Chondrocyte (in vitro differentiated cells): ENCODE data around the gene BCAS4. TPM values are rescaled to one million over a fixed set of nuclear protein-coding genes. Genes with fewer than 3 reads are reported as not detected.

Experiments used
- DNase-seq: peaks from one replicate; pipeline ENCODE4 v3.0.0; 2021; ENCODE audit warnings: mixed read lengths, low spot score
- H3K27ac Mint-ChIP-seq: one replicate; pipeline ENCODE4 v1.8.0; 2021; ENCODE audit warnings: mild to moderate bottlenecking, moderate library complexity, mixed read lengths; ENCODE audit not compliant: unreplicated experiment
- H3K27me3 Mint-ChIP-seq: 2 replicates; pipeline ENCODE4 v1.8.0; 2021; ENCODE audit warnings: low read depth, mixed read lengths
- H3K36me3 Mint-ChIP-seq: 2 replicates; pipeline ENCODE4 v1.8.0; 2021; ENCODE audit warnings: low read depth, mixed read lengths
- H3K4me1 Mint-ChIP-seq: 2 replicates; pipeline ENCODE4 v1.8.0; 2021; ENCODE audit warnings: low read depth, mild to moderate bottlenecking, mixed read lengths
- H3K4me3 Mint-ChIP-seq: one replicate; pipeline ENCODE4 v1.8.0; 2021; ENCODE audit warnings: mild to moderate bottlenecking, moderate library complexity, mixed read lengths; ENCODE audit not compliant: unreplicated experiment
- H3K9me3 Mint-ChIP-seq: 2 replicates; pipeline ENCODE4 v1.8.0; 2021; ENCODE audit warnings: low read depth, mixed read lengths
- CTCF ChIP-seq: fragments of 200-600 bp; sonication (generic); IDR thresholded peaks from 2 replicates; pipeline ENCODE4 v1.5.0; 2021; ENCODE audit warnings: antibody characterized with exemption, mild to moderate bottlenecking, moderate library complexity
- total RNA-seq: library from RNA; stranded (reverse); gene quantifications from 3 replicates; pipeline ENCODE4 v1.2.1, GENCODE V29; 2021

Gene BCAS4
- total RNA-seq, 1 donor from 2014 or later = 7.6 TPM

DNA sequence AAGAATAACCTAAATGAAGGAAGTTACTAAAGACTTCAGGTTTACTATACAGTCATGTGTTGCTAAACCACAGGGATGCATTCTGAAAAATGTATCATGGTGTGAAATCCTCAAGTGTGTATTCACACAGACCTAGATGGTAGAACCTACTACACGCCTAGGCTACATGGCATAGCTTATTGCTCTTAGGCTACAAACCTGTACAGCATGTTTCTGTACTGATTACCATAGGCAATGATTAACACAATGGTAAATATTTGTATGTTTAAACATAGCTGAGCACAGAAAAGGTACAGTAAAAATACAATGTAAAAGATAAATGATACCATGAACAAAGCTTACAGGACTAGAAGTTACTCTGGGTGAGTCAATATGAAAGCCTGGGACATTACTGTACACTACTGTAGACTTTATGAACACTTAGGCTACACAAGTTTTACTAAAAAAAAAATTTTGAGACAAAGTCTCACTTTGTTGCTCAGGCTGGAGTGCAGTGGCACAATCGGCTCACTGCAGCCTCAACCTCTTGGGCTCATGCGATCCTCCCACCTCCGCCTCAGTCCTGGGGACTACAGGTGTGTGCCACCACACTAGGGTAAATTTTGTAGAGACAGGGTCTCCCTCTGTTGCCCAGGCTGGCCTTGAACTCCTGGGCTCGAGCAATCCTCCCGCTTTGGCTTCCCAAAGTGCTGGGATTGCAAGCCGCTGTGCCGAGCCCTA lies 100.4 kb downstream of the BCAS4 start:
- H3K9me3 Mint-ChIP-seq = no peaks in the 10 kb centered on the region
- no peaks in the 10 kb centered on the region for H3K27me3 Mint-ChIP-seq
- DNase-seq = no peak
- H3K4me3 Mint-ChIP-seq = no peak overlapping the region
- H3K27ac Mint-ChIP-seq = no peak overlapping the region
- peaks cover 3% of the 10 kb centered on the region for H3K4me1 Mint-ChIP-seq
- H3K36me3 Mint-ChIP-seq = peaks cover 41% of the 10 kb centered on the region
- no peak for TF ChIP-seq CTCF

DNA sequence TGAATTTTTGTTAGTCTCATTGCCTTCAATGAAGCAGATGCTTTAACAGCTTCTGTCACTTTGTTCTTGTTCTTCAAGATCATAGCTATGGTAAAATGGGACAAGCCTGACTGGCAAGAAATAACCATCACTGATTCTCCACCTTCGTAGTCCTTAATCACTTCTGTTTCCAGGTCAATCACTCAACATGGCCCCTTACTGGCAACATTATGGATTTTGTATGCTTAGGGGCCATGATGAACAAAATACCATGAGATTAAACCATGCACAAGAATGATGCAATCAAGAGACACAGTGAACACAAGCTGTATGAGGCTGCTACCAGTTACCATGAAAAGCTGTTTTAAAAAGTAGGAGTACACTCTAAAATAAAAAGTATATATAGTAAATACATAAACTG lies 103.6 kb downstream of the BCAS4 start:
- H3K4me3 Mint-ChIP-seq = no peak overlapping the region
- peaks cover 31% of the 10 kb centered on the region for H3K36me3 Mint-ChIP-seq
- no peaks in the 10 kb centered on the region for H3K9me3 Mint-ChIP-seq
- no peaks in the 10 kb centered on the region for H3K27me3 Mint-ChIP-seq
- no peak for TF ChIP-seq CTCF
- H3K27ac Mint-ChIP-seq = peak overlapping the region; percentile 62
- H3K4me1 Mint-ChIP-seq = peaks cover 4% of the 10 kb centered on the region
- DNase-seq = no peak

DNA sequence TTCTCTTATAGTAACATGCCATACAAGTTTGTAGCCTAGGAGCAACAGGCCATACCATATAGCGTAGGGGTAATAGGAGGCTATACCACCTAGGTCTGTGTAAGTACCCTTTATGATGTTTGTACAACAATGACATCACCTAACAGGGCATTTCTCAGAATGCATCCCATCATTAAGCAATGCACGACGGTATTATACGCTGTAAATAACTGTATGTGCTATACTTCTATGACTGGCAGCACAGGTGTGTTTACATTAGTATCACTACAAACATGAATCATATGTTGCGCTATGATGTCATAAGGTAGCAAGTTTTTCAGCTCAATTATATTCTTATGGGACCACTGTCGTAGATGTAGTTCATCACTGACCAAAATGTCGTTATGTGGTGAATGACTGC lies 105.4 kb downstream of the BCAS4 start:
- no peaks in the 10 kb centered on the region for H3K9me3 Mint-ChIP-seq

GRCh38 chr20:50901301-50901700 lies 106.4 kb downstream of the BCAS4 start:
- Mint-ChIP-seq H3K4me1 (peaks cover 21% of the 10 kb centered on the region), H3K9me3 (no peaks in the 10 kb centered on the region), H3K27me3 (no peaks in the 10 kb centered on the region), H3K4me3 (no peak overlapping the region), H3K27ac (no peak overlapping the region), H3K36me3 (peaks cover 23% of the 10 kb centered on the region)
- no peak for TF ChIP-seq CTCF
- no peak for DNase-seq

More for the DNA sequence above, 105.4 kb downstream of the BCAS4 start:
- no peaks in the 10 kb centered on the region for H3K27me3 Mint-ChIP-seq
- H3K27ac Mint-ChIP-seq = no peak overlapping the region
- H3K4me1 Mint-ChIP-seq = peaks cover 16% of the 10 kb centered on the region
- no peak for TF ChIP-seq CTCF
- peaks cover 23% of the 10 kb centered on the region for H3K36me3 Mint-ChIP-seq
- no peak for DNase-seq
- H3K4me3 Mint-ChIP-seq = no peak overlapping the region

- Mint-ChIP-seq H3K4me3 (no peak overlapping the region), H3K9me3 (no peaks in the 10 kb centered on the region), H3K36me3 (peaks cover 14% of the 10 kb centered on the region), H3K27me3 (no peaks in the 10 kb centered on the region), H3K27ac (peak overlapping the region; percentile 2), H3K4me1 (peaks cover 27% of the 10 kb centered on the region)
- TF ChIP-seq CTCF = no peak
- no peak for DNase-seq
Observed at GRCh38 chr20:50903353-50904051, 108.6 kb downstream of the BCAS4 start.
